IPS-NIHi7 (cell line): ENCODE measurements around the gene FBXL12.
"Not testable (repeated sequence)": the region's sequence is repeated elsewhere in the genome, so short reads cannot be mapped to it uniquely, and the experiment has no call there.

Experiments used
- DNase-seq: peaks from one replicate; pipeline ENCODE4 v3.0.0; 2012; ENCODE audit warnings: mixed read lengths; ENCODE audit errors: extremely low spot score

The FBXL12 gene

GRCh38 chr19:9818734-9819595, at the start of gene FBXL12:
FBXL12 (minus strand) TSS chr19:9819079; CDS start chr19:9818813, 266 bp downstream.
- peak; percentile 92 for DNase-seq

- DNase-seq = no peak
These were observed 47.0 kb upstream of the FBXL12 start for GRCh38 chr19:9865732-9866501.

- DNase-seq = no peak
These were observed 44.9 kb upstream of the FBXL12 start for GRCh38 chr19:9863759-9864158.

- DNase-seq = no peak
These were observed 44.1 kb upstream of the FBXL12 start for GRCh38 chr19:9862938-9863337.

- DNase-seq = no peak
These were observed 42.6 kb upstream of the FBXL12 start for GRCh38 chr19:9861503-9861902.

- no peak for DNase-seq
These were observed 41.5 kb upstream of the FBXL12 start for GRCh38 chr19:9860407-9860806.

- no peak for DNase-seq
These were observed 39.9 kb upstream of the FBXL12 start for GRCh38 chr19:9858766-9859165.

GRCh38 chr19:9857920-9858746, 39.3 kb upstream of the FBXL12 start:
- no peak for DNase-seq

GRCh38 chr19:9857076-9857721, 38.3 kb upstream of the FBXL12 start:
- DNase-seq = no peak

GRCh38 chr19:9856609-9857008, 37.7 kb upstream of the FBXL12 start:
- DNase-seq = no peak

GRCh38 chr19:9854282-9854846, 35.5 kb upstream of the FBXL12 start:
- peak; percentile 5 for DNase-seq

GRCh38 chr19:9850235-9850959, 31.5 kb upstream of the FBXL12 start:
- DNase-seq = no peak

- peak; percentile 18 for DNase-seq
These were observed 30.9 kb upstream of the FBXL12 start for GRCh38 chr19:9849791-9850190.

- DNase-seq = peak; percentile 7
These were observed 29.9 kb upstream of the FBXL12 start for GRCh38 chr19:9848762-9849161.

- peak; percentile 82 for DNase-seq
These were observed 29.2 kb upstream of the FBXL12 start for GRCh38 chr19:9848060-9848459.

GRCh38 chr19:9847087-9847671, 28.3 kb upstream of the FBXL12 start:
- peak; percentile 78 for DNase-seq

- DNase-seq = not testable (repeated sequence)
These were observed 24.9 kb upstream of the FBXL12 start for GRCh38 chr19:9843626-9844273.

GRCh38 chr19:9842834-9843625, 24.2 kb upstream of the FBXL12 start:
- DNase-seq = no peak

- no peak for DNase-seq
These were observed 20.5 kb upstream of the FBXL12 start for GRCh38 chr19:9839415-9839814.
